NB4 (cell line): Measurements from ENCODE around the gene EXD3.
"Not testable (repeated sequence)": the region's sequence is repeated elsewhere in the genome, so short reads cannot be mapped to it uniquely, and the experiment has no call there.

Experiments
- DNase-seq: peaks from one replicate; pipeline ENCODE4 v3.0.0; 2010; ENCODE audit warnings: low read depth
- H3K4me3 ChIP-seq: one replicate; pipeline ENCODE4 v1.5.1; 2011; ENCODE audit warnings: mild to moderate bottlenecking, low read depth, low read length, moderate library complexity
- CTCF ChIP-seq: IDR thresholded peaks from one replicate; pipeline ENCODE4 v1.5.1; 2012; ENCODE audit warnings: low read depth, low read length
- MAX ChIP-seq: IDR thresholded peaks from 2 replicates; pipeline ENCODE4 v1.6.1; 2011; ENCODE audit warnings: low read depth, low read length
- MYC ChIP-seq: IDR thresholded peaks from 2 replicates; pipeline ENCODE4 v1.6.1; 2011; ENCODE audit warnings: low read depth, low read length
- POLR2A ChIP-seq: IDR thresholded peaks from 2 replicates; pipeline ENCODE4 v1.6.1; 2011; ENCODE audit warnings: mild to moderate bottlenecking; ENCODE audit not compliant: insufficient read length; ENCODE audit errors: extremely low read depth

EXD3 gene

GRCh38 chr9:137348769-137349470, 74.0 kb downstream of the EXD3 start:
- no peak for DNase-seq
- H3K4me3 ChIP-seq: no peak overlapping the region
- TF ChIP-seq CTCF: no peak
- TF ChIP-seq MAX: no peak
- TF ChIP-seq POLR2A: no peak
- no peak for TF ChIP-seq MYC

- TF ChIP-seq MAX (no peak), POLR2A (no peak), MYC (no peak), CTCF (no peak)
- H3K4me3 ChIP-seq: no peak overlapping the region
- no peak for DNase-seq
These were observed 75.0 kb downstream of the EXD3 start for GRCh38 chr9:137347928-137348327.

- H3K4me3 ChIP-seq: no peak overlapping the region
- no peak for DNase-seq
- TF ChIP-seq POLR2A: no peak
- no peak for TF ChIP-seq CTCF
- TF ChIP-seq MYC: no peak
- no peak for TF ChIP-seq MAX
These were observed 80.5 kb downstream of the EXD3 start for GRCh38 chr9:137342482-137342881.

GRCh38 chr9:137341227-137341626, 81.7 kb downstream of the EXD3 start:
- DNase-seq: no peak
- H3K4me3 ChIP-seq: no peak overlapping the region
- TF ChIP-seq MAX (no peak), POLR2A (no peak), MYC (no peak), CTCF (no peak)

- DNase-seq, H3K4me3 ChIP-seq: not testable (repeated sequence)
These were observed 83.0 kb downstream of the EXD3 start for GRCh38 chr9:137339908-137340462.

- DNase-seq: no peak
- TF ChIP-seq CTCF: no peak
- TF ChIP-seq POLR2A: no peak
- no peak for TF ChIP-seq MYC
- TF ChIP-seq MAX: no peak
These were observed 83.7 kb downstream of the EXD3 start for GRCh38 chr9:137339045-137339907.

More at GRCh38 chr9:137339045-137339907, 83.7 kb downstream of the EXD3 start:
- no peak overlapping the region for H3K4me3 ChIP-seq
